Neural progenitor cell (in vitro differentiated cells): ENCODE measurements around the gene COL19A1. TPM values are rescaled to one million over a fixed set of nuclear protein-coding genes. Genes with fewer than 3 reads are reported as not detected.
A peak's percentile ranks its signal among the peaks of the same experiment; 100 is the strongest.
"Not testable (repeated sequence)": the region's sequence is repeated elsewhere in the genome, so short reads cannot be mapped to it uniquely, and the experiment has no call there.

Experiments
- DNase-seq: peaks from one replicate; pipeline ENCODE4 v3.0.0-alpha.2; 2016; ENCODE audit warnings: low spot score
- H2AFZ ChIP-seq: fragments of 200-600 bp; sonication (generic); replicated peaks from 2 replicates; pipeline ENCODE4 v1.6.1; 2016; ENCODE audit warnings: antibody characterized with exemption
- H3F3A ChIP-seq: fragments of 200-600 bp; sonication (generic); 2 replicates; pipeline ENCODE4 v1.6.1; 2016; ENCODE audit warnings: antibody characterized with exemption, low read depth
- H3K27ac ChIP-seq: fragments of 200-600 bp; sonication (generic); 2 replicates; pipeline ENCODE4 v1.5.1; 2016; ENCODE audit warnings: mild to moderate bottlenecking
- H3K27me3 ChIP-seq: fragments of 200-600 bp; sonication (generic); 2 replicates; pipeline ENCODE4 v1.6.1; 2016; ENCODE audit warnings: mild to moderate bottlenecking, moderate library complexity
- H3K36me3 ChIP-seq: fragments of 200-600 bp; sonication (generic); 2 replicates; pipeline ENCODE4 v1.5.1; 2016
- H3K4me1 ChIP-seq: fragments of 200-600 bp; sonication (generic); 2 replicates; pipeline ENCODE4 v1.6.1; 2016; ENCODE audit warnings: mixed run types
- H3K4me2 ChIP-seq: fragments of 200-600 bp; sonication (generic); 2 replicates; pipeline ENCODE4 v1.6.1; 2016
- H3K4me3 ChIP-seq: fragments of 200-600 bp; sonication (generic); 2 replicates; pipeline ENCODE4 v1.5.1; 2016
- H3K79me2 ChIP-seq: fragments of 200-600 bp; sonication (generic); 2 replicates; pipeline ENCODE4 v1.6.1; 2016; ENCODE audit warnings: low read depth
- H3K9ac ChIP-seq: fragments of 200-600 bp; sonication (generic); 2 replicates; pipeline ENCODE4 v1.6.1; 2016
- H3K9me3 ChIP-seq: fragments of 200-600 bp; sonication (generic); 2 replicates; pipeline ENCODE4 v1.5.1; 2016; ENCODE audit warnings: low read depth
- H4K20me1 ChIP-seq: fragments of 200-600 bp; sonication (generic); 2 replicates; pipeline ENCODE4 v1.6.1; 2016; ENCODE audit warnings: low read depth
- H3K27ac Mint-ChIP-seq: 3 replicates; pipeline ENCODE4 v1.8.0; 2021; ENCODE audit warnings: mixed read lengths
- H3K27me3 Mint-ChIP-seq: 2 replicates; pipeline ENCODE4 v1.8.0; 2022; ENCODE audit warnings: low read depth, mild to moderate bottlenecking, inconsistent platforms, moderate library complexity, mixed read lengths; ENCODE audit not compliant: insufficient read depth
- H3K36me3 Mint-ChIP-seq: 3 replicates; pipeline ENCODE4 v1.8.0; 2021; ENCODE audit warnings: mixed read lengths
- H3K4me1 Mint-ChIP-seq: 3 replicates; pipeline ENCODE4 v1.8.0; 2021; ENCODE audit warnings: mixed read lengths
- H3K4me3 Mint-ChIP-seq: 3 replicates; pipeline ENCODE4 v1.8.0; 2021; ENCODE audit warnings: mild to moderate bottlenecking, moderate library complexity, mixed read lengths
- H3K9me3 Mint-ChIP-seq: 3 replicates; pipeline ENCODE4 v1.8.0; 2020; ENCODE audit warnings: mixed read lengths
- EZH2 ChIP-seq: fragments of 200-600 bp; sonication (generic); IDR thresholded peaks from 2 replicates; pipeline ENCODE4 v1.6.1; 2017; ENCODE audit warnings: antibody characterized with exemption, mild to moderate bottlenecking, moderate library complexity
- EZH2phosphoT487 ChIP-seq: fragments of 200-600 bp; sonication (generic); IDR thresholded peaks from 2 replicates; pipeline ENCODE4 v1.6.1; 2017; ENCODE audit warnings: antibody characterized with exemption
- total RNA-seq: library from RNA; depleted of rRNA; stranded (reverse); fragments of >200 nt; gene quantifications from 2 replicates; pipeline ENCODE4 v1.2.3, GENCODE V29; 2015; ENCODE audit warnings: low replicate concordance
- TF ChIP-seq, protein P1 (sequence below): fragments of 200-600 bp; sonication (generic); IDR thresholded peaks from 2 replicates; pipeline ENCODE4 v1.5.1; 2017; ENCODE audit warnings: antibody characterized with exemption, mild to moderate bottlenecking

The COL19A1 gene
- total RNA-seq, 1 donor from 2014 or later = not detected

DNA sequence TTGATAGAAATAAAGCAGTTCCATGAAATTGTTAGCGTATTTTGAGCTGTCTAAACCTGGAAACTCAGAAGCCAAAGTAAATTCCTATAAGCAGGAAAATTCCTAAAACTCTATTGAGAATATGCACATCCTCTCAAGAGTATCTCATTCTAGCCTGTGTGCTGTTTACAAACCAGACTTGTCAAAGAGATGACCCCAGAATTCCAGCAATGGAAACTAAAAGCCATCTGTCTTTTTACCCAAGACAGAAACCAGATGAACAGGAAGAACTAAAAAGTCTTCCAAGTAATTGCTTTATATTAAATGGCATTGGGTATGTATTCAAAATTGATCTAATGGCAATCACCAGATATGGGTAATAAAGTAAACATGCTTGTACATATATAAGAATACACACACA, 92.6 kb downstream of the COL19A1 start:
- Histone ChIP-seq H3F3A (no peaks in the 10 kb centered on the region), H3K27ac (no peak overlapping the region), H3K36me3 (no peaks in the 10 kb centered on the region), H3K9me3 (no peaks in the 10 kb centered on the region), H3K9ac (no peak overlapping the region), H4K20me1 (no peaks in the 10 kb centered on the region), H3K4me1 (no peaks in the 10 kb centered on the region), H3K4me2 (no peak overlapping the region), H3K27me3 (no peaks in the 10 kb centered on the region), H3K4me3 (no peak overlapping the region), H3K79me2 (no peaks in the 10 kb centered on the region), H2AFZ (no peak overlapping the region)
- TF ChIP-seq, protein P1, sequence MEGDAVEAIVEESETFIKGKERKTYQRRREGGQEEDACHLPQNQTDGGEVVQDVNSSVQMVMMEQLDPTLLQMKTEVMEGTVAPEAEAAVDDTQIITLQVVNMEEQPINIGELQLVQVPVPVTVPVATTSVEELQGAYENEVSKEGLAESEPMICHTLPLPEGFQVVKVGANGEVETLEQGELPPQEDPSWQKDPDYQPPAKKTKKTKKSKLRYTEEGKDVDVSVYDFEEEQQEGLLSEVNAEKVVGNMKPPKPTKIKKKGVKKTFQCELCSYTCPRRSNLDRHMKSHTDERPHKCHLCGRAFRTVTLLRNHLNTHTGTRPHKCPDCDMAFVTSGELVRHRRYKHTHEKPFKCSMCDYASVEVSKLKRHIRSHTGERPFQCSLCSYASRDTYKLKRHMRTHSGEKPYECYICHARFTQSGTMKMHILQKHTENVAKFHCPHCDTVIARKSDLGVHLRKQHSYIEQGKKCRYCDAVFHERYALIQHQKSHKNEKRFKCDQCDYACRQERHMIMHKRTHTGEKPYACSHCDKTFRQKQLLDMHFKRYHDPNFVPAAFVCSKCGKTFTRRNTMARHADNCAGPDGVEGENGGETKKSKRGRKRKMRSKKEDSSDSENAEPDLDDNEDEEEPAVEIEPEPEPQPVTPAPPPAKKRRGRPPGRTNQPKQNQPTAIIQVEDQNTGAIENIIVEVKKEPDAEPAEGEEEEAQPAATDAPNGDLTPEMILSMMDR = no peak
- no peak for TF ChIP-seq EZH2
- no peak for TF ChIP-seq EZH2phosphoT487
- no peak for DNase-seq
- Mint-ChIP-seq H3K27ac (no peak overlapping the region), H3K4me3 (no peak overlapping the region), H3K4me1 (no peaks in the 10 kb centered on the region), H3K36me3 (no peaks in the 10 kb centered on the region), H3K9me3 (no peaks in the 10 kb centered on the region), H3K27me3 (no peaks in the 10 kb centered on the region)

GRCh38 chr6:69965974-69966373, 99.6 kb downstream of the COL19A1 start:
- not testable (repeated sequence) for H3K27me3 Mint-ChIP-seq, H4K20me1 ChIP-seq

DNA sequence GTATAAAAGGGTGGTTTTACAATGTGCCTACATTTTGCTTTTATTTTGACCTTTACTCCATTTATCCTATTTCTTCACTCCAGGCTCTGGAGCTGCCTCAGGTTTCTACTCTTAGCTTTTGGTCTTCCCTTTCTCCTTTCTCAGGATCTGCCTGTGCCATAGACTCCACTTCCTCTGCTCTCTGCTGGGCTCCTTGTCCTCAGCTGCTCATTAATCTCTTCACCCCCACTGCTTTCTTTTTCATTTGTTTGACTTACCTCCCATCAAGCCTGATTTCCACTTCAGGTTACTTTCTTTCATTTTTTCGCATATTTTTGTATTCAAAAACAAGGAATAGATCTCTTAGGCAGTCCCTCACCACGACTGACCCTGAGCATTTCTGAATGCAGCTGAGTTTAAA, 106.8 kb downstream of the COL19A1 start:
- Histone ChIP-seq H3K27ac (no peak overlapping the region), H3K9me3 (no peaks in the 10 kb centered on the region), H3K27me3 (no peaks in the 10 kb centered on the region), H2AFZ (no peak overlapping the region), H3K79me2 (no peaks in the 10 kb centered on the region), H3F3A (no peaks in the 10 kb centered on the region), H3K9ac (no peak overlapping the region), H3K36me3 (no peaks in the 10 kb centered on the region), H3K4me3 (no peak overlapping the region), H4K20me1 (no peaks in the 10 kb centered on the region), H3K4me1 (peaks cover 12% of the 10 kb centered on the region), H3K4me2 (peak overlapping the region; percentile 22)
- TF ChIP-seq EZH2phosphoT487 = no peak
- TF ChIP-seq, protein P1 = no peak
- no peaks in the 10 kb centered on the region for H3K9me3 Mint-ChIP-seq
- no peak overlapping the region for H3K4me3 Mint-ChIP-seq
- H3K4me1 Mint-ChIP-seq = peaks cover 11% of the 10 kb centered on the region
- peak; percentile 21 for DNase-seq
- H3K27me3 Mint-ChIP-seq = peaks cover 2% of the 10 kb centered on the region
- no peak overlapping the region for H3K27ac Mint-ChIP-seq
- H3K36me3 Mint-ChIP-seq = no peaks in the 10 kb centered on the region

More at GRCh38 chr6:69965974-69966373, 99.6 kb downstream of the COL19A1 start:
- H3K9me3 ChIP-seq, H2AFZ ChIP-seq, H3K27ac Mint-ChIP-seq, H3K4me1 ChIP-seq, H3K27me3 ChIP-seq, H3K4me3 Mint-ChIP-seq, H3K79me2 ChIP-seq, H3K9me3 Mint-ChIP-seq, H3K9ac ChIP-seq, H3K36me3 Mint-ChIP-seq, DNase-seq, H3K36me3 ChIP-seq, H3K4me3 ChIP-seq, H3K27ac ChIP-seq, H3K4me2 ChIP-seq, H3F3A ChIP-seq, H3K4me1 Mint-ChIP-seq: not testable (repeated sequence)

- no peaks in the 10 kb centered on the region for H3K9me3 Mint-ChIP-seq
- no peak overlapping the region for H3K27ac ChIP-seq
- H3K9me3 ChIP-seq = no peaks in the 10 kb centered on the region
- H3K36me3 Mint-ChIP-seq = no peaks in the 10 kb centered on the region
- peaks cover 12% of the 10 kb centered on the region for H3K4me1 ChIP-seq
- no peaks in the 10 kb centered on the region for H3K36me3 ChIP-seq
- DNase-seq = no peak
- H3K27me3 ChIP-seq = no peaks in the 10 kb centered on the region
- peaks cover 2% of the 10 kb centered on the region for H3K27me3 Mint-ChIP-seq
- H4K20me1 ChIP-seq = no peaks in the 10 kb centered on the region
- H3K4me3 ChIP-seq = no peak overlapping the region
- peaks cover 11% of the 10 kb centered on the region for H3K4me1 Mint-ChIP-seq
- TF ChIP-seq EZH2 = no peak
- no peak for TF ChIP-seq EZH2phosphoT487
- TF ChIP-seq, protein P1 = no peak
- H2AFZ ChIP-seq = no peak overlapping the region
- H3K4me3 Mint-ChIP-seq = no peak overlapping the region
- H3K79me2 ChIP-seq = no peaks in the 10 kb centered on the region
- H3K27ac Mint-ChIP-seq = no peak overlapping the region
- H3F3A ChIP-seq = no peaks in the 10 kb centered on the region
- H3K9ac ChIP-seq = no peak overlapping the region
- no peak overlapping the region for H3K4me2 ChIP-seq
Measured at GRCh38 chr6:69973763-69974162, 107.4 kb downstream of the COL19A1 start.
